DMS114 treated with DMSO at 0.1 percent for 48 hours (cell line): ENCODE results near the gene OR1K1.
"Not testable (repeated sequence)": the region's sequence is repeated elsewhere in the genome, so short reads cannot be mapped to it uniquely, and the experiment has no call there.

ENCODE experiments used
- DNase-seq: peaks from one replicate; lab custom pipeline; 2025; ENCODE audit not compliant: unreplicated experiment; lab: John Stamatoyannopoulos, UW

OR1K1 gene

GRCh38 chr9:122810306-122810946 lies 10.5 kb downstream of the OR1K1 start:
- peak; percentile 77 for DNase-seq

GRCh38 chr9:122812736-122813135 lies 12.8 kb downstream of the OR1K1 start:
- DNase-seq = no peak

GRCh38 chr9:122814545-122814944 lies 14.6 kb downstream of the OR1K1 start:
- no peak for DNase-seq

GRCh38 chr9:122815544-122815943 lies 15.6 kb downstream of the OR1K1 start:
- no peak for DNase-seq

- no peak for DNase-seq
Measured at GRCh38 chr9:122816163-122816867, 16.4 kb downstream of the OR1K1 start.

GRCh38 chr9:122819326-122819725 lies 19.4 kb downstream of the OR1K1 start:
- no peak for DNase-seq

- DNase-seq = no peak
Measured at GRCh38 chr9:122819791-122820489, 20.0 kb downstream of the OR1K1 start.

GRCh38 chr9:122820490-122820845 lies 20.5 kb downstream of the OR1K1 start:
- no peak for DNase-seq

- DNase-seq = no peak
Measured at GRCh38 chr9:122821278-122821943, 21.5 kb downstream of the OR1K1 start.

- no peak for DNase-seq
Measured at GRCh38 chr9:122822056-122822455, 22.1 kb downstream of the OR1K1 start.

- DNase-seq = no peak
Measured at GRCh38 chr9:122822938-122823337, 23.0 kb downstream of the OR1K1 start.

- DNase-seq = no peak
Measured at GRCh38 chr9:122827761-122828093, 27.8 kb downstream of the OR1K1 start.

GRCh38 chr9:122828965-122829284 lies 29.0 kb downstream of the OR1K1 start:
- DNase-seq = not testable (repeated sequence)

- no peak for DNase-seq
Measured at GRCh38 chr9:122832194-122832593, 32.3 kb downstream of the OR1K1 start.

- no peak for DNase-seq
Measured at GRCh38 chr9:122835313-122835731, 35.4 kb downstream of the OR1K1 start.

- no peak for DNase-seq
Measured at GRCh38 chr9:122837266-122837850, 37.4 kb downstream of the OR1K1 start.

- not testable (repeated sequence) for DNase-seq
Measured at GRCh38 chr9:122838441-122838840, 38.5 kb downstream of the OR1K1 start.

- no peak for DNase-seq
Measured at GRCh38 chr9:122841501-122841900, 41.6 kb downstream of the OR1K1 start.

- DNase-seq = no peak
Measured at GRCh38 chr9:122844137-122844536, 44.2 kb downstream of the OR1K1 start.

GRCh38 chr9:122845116-122845515 lies 45.2 kb downstream of the OR1K1 start:
- DNase-seq = no peak

GRCh38 chr9:122846371-122846940 lies 46.5 kb downstream of the OR1K1 start:
- DNase-seq = no peak
